Daoy (cell line): ENCODE data around the gene DNAH1. TPM values are rescaled to one million over a fixed set of nuclear protein-coding genes. Genes with fewer than 3 reads are reported as not detected.

Experiments used
- DNase-seq: peaks from one replicate; pipeline ENCODE4 v3.0.0-alpha.2; 2015; ENCODE audit warnings: low read depth
- total RNA-seq: library from RNA; depleted of rRNA; stranded (reverse); fragments of >200 nt; shearing (Covaris generic); gene quantifications from 2 replicates; pipeline ENCODE4 v1.2.3, GENCODE V29; 2014

DNAH1 gene
- total RNA-seq, 1 experiment from 2014 or later = 0.74 TPM

DNA sequence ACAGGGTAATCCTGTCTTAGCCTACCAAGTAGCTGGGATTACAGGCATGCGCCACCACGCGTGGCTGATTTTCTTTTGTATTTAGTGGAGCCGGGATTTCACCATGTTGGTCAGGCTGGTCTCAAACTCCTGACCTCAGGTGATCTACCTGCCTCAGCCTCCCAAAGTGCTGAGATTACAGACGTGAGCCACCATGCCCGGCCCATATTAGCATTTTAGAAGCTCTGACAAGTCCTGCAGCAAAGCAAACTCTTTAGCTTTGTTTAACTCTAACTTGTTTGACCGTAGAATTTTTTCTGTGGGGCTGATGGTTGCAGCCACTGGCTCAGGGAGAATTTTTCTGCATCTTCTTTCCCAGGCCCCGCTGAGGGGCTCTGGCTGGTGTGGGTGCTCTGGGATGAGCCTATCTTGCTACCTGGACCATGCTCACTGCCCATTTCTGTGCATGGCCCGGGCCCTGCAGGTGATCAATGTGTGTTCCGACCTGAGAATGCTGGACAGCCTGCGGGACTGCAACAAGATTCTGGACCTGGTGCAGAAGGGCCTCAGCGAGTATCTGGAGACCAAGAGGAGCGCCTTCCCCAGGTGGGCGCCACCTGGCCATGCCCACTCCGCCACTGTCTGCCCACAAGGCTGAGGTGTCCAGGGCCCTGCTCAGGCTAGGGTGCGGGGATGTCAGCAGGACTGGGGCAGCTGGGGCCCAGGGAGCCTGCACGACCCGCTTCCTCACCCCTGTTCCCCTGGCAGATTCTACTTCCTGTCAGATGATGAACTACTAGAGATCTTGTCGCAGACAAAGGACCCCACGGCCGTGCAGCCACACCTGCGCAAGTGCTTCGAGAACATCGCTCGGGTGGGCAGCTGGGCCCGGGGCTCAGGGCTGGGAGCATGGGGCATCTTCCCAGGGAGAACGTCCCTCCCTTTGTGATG, 41.3 kb downstream of the DNAH1 start:
- DNase-seq = no peak

DNA sequence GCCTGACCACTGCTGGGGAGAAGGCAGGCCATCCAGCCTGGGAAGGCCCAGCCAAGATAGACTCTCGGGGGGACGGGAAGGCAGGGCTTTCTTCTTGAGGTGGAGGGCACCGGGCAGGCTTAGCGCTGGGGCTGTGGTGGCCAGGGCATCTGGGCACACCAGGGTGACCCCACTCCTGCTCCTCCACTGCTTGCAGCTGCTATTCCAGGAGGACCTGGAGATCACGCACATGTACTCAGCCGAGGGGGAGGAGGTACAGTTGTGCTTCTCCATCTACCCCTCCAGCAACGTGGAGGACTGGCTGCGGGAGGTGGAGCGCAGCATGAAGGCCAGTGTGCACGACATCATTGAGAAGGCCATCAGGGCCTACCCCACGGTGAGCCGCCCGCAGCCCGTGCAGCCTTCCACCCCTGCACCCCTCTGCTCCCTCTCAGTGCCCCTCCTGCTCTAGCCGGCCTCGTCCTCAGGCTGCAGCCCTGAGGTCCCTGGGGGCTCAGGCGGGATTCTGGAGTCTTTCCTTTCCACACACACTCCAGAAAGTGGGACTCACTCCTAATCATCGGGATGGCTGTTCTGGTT, 42.3 kb downstream of the DNAH1 start:
- DNase-seq = no peak

DNA sequence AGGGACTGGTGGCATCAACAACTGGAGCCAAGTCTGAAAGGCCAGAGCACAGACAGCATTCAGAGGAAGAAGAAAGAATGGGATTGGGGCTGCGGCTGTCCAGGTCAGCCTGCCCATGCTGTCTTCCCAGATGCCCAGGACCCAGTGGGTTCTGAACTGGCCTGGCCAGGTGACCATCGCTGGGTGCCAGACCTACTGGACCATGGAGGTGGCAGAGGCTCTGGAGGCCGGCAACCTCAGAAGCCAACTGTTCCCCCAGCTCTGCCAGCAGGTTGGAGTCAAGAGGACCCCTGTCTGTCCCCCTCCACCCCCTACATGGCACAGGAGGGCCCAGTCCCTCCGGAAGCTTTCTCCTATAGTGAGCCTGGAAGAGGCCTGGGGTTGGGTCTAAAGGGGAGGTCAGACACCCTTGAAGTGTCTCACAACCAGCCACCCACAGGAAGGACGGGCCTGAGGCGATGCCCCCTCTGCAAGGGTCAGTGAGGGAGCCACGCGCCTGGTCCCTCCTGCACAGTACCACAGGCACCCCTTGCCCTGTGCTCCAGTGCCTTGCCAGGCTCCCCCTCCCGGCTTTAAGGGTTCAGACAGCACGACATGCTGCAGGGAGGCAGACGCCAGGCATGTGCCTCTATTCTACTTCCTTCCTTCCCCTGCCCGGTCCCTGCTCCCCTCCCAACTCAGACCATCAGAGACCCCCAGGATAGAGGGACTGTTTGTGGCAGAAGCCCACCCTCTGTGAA, 43.2 kb downstream of the DNAH1 start:
- DNase-seq = no peak

DNA sequence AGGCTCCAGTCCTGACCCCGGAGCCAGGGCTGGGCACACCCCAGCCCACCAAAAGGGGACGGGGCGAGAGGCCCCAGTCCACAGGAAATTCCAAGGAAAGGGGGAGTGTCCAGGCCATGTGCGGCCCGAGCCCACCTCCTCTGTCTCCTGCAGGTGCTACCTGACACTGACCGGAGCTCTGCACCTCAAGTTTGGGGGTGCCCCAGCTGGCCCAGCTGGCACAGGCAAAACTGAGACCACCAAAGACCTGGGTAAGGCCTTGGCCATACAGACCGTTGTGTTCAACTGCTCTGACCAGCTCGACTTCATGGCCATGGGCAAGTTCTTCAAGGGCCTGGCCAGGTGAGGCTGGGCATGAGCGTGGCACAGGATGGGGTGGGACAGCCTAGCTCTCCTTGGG, 44.9 kb downstream of the DNAH1 start:
- no peak for DNase-seq

DNA sequence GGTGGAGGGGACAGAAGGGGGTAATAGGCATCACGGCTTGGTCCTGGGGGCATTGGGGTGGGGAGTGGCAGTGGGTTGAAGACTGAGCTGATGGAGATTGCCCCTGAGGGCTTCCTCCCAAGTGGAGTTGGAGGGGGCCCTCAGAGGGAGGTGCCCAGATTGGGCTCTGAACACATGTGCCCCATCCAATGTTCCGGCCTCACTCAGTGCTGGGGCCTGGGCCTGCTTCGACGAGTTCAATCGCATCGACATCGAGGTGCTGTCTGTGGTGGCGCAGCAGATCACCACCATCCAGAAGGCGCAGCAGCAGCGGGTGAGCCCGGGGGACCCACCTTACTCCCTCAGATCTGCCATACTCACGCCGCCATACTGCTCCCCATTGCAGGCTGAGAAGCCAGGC, 45.3 kb downstream of the DNAH1 start:
- no peak for DNase-seq

DNA sequence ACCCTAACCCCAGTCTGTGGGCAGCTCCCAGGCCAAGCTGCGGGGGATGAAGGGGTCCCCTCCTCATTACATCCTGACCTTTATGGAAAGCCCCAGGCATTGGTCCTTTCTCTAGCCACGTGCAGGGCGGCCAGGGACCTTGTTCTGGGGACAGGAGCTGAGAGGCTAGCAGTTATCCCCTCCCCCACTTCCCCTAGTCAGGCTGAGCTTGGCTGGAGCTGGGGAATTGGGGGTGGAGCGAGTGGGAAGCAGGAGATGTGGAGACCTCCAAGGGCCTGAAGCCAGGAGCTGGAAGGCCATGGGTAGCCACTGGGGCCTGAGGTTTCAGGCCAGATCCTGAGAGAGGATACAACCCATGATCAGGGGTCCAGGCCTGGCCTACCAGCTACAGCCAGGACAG, 45.8 kb downstream of the DNAH1 start:
- DNase-seq = no peak

DNA sequence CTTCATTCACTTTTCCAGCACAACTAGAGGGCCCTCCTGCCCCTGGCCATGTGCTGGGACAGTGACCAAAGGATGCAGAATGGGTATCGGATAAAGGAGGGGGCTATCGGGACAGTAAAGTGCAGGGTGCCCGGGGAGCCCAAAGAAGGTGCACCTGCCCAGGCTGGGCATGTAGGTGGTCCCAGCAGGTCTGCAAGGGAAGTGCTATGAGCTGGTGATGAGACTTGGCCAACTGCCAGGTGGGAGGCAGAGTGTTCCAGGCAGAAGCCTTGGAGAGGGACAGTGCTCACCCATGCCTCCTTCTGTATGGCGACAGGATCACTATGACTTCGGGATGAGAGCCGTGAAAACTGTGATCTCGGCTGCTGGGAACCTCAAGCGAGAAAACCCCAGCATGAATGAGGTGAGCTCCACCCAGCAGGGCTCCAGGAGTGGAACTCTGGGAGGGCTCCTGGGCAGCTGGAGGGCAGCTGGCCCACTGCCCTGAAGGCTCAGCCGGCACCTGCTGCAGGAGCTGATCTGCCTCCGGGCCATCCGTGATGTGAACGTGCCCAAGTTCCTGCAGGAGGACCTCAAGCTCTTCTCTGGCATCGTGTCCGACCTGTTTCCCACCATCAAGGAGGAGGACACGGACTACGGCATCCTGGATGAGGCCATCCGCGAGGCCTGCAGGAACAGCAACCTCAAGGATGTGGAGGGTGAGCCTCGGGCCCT, 48.4 kb downstream of the DNAH1 start:
- no peak for DNase-seq

DNA sequence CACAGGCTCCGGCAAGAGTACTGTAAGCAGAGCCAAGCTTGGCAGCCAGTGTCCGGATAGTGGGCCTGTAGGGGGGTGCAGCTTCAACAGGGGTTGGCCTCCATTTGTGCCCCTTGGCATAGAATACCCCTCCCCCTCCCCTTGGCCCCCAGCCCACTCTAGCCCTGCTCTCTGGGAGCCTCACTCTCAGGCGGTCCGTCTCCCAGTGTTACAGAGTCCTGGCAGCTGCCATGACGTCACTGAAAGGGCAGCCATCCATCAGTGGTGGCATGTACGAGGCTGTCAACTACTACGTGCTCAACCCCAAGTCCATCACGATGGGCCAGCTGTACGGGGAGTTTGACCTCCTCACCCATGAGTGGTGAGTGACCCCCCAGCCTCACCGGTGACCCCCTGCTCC, 50.4 kb downstream of the DNAH1 start:
- no peak for DNase-seq

DNA sequence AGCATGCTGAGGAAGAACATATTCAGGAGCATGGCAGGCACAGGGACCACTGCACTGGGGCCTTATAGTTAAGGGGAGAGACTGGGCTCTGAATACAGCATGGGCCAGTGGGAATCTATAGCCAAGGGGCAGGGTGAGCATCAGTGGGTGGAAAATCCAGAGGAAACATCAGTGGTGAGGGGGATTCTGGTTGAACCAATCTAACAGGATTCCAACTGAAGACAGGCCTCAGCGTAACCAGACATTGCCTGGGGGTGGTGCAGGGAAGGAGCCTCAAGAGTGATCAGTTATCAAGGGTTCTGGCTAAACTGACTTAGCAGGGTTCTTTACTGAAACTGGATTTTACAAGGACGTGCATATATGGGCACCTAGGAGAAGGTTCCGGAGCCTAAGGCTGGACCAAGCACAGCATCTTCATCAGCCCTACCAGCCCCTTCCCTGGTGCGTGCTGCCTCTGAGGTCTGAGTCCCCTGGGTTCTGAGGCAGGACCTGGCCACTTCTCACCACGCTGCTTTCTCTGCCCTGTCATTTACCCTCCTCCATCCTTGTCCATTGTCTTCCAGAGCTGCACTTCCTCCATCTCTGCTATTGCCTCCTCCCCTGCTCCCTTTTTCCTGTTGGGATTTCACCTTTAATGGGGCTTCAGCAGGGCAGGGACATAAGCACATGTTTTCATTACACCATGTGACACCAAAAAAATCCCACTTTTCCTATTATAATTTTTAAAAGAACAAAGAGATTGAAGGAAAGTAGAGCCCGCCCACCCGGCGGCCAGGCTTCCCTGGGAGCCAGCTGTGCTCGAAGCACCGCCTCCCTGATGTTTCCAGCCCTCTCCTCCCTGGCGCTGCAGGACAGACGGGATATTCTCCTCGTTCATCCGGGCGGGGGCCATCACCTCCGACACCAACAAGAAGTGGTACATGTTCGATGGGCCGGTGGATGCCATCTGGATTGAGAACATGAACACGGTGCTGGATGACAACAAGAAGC, 52.1 kb downstream of the DNAH1 start:
- DNase-seq = no peak

DNA sequence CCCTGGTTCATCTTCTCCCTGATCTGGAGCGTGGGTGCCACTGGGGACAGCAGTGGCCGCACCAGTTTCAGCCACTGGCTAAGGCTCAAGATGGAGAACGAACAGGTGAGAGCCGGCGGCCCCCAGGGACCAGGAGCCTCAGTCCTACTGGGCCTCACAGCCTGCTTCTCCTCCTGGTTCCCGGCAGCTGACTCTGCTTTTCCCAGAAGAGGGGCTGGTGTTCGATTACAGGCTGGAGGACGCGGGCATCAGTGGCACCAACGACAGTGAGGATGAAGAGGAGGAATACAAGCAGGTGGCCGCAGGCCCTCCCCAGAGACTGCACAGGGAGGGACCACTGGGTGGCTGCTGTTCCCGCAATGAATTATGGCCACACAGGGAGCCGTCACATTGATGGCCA, 54.4 kb downstream of the DNAH1 start:
- DNase-seq = no peak

DNA sequence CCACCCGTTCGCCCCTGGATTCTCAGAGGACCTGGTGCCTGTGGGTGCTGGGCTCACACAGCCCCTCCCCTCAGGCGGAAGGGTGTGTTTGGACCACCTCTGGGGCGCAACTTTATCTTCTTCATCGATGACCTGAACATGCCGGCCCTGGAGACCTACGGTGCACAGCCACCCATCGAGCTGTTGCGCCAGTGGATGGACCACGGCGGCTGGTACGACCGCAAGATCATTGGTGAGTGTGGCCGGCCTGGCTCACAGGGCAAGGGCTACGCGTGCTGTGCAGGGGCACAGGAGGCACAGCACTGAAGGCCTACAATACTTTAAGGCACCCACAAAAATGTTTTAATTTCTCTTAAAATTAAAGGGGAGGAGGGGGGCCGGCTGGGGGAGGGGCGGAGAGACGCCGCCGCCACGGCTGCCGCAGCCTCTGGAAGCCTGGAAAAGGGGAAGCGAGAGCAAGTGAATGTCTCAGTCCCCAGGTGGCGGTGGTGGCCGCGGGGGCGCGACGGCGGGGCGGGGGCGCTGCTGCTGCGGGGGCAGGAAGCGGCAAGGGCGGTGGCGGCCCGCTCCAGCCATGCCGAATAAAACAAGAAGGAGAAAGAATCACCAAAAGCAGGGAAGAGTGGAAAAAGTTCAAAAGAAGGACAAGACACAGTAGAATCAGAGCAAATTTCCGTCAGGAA, 56.8 kb downstream of the DNAH1 start:
- DNase-seq = no peak

DNA sequence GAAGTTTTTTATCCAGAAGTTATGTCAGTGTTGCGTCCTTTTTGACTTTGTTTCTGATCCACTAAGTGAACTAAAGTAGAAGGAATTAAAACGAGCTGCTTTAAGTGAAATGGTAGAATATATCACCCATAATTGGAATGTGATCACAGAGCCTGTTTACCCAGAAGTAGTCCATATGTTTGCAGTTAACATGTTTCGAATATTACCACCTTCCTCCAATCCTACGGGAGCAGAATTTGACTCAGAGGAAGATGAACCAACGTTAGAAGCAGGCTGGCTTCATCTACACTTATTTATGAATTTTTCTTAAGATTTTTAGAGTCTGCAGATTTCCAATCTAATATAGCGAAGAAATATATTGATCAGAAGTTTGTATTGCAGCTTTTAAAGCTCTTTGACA, 57.6 kb downstream of the DNAH1 start:
- no peak for DNase-seq

DNA sequence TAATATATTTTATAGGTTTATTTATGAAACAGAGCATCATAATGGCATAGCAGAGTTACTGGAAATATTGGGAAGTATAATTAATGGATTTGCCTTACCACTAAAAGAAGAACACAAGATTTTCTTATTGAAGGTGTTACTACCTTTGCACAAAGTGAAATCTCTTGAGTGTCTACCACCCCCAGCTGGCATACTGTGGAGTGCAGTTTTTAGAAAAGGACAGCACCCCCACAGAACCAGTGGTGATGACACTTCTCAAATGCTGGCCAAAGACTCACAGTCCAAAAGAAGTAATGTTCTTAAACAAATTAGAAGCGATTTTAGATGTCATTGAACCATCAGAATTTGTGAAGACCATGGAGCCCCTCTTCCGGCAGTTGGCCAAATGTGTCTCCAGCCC, 58.1 kb downstream of the DNAH1 start:
- no peak for DNase-seq

DNA sequence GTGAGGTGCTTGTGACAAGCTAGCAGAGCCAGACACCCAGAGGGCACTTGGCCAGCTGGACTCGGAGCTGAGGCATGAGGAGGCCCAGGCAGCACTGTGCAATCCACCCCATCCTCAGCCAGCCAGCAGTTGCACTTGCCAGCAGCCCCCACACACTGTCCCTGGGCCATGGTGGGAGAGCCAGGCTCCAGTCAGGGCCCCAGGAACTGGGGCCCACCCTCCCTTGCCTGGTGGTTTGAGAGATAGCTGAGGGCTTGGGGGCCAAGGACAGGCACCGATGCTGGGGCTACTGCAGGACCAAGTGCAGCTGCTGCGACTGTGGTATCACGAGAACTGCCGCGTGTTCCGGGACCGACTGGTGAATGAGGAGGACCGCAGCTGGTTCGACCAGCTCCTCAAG, 63.5 kb downstream of the DNAH1 start:
- DNase-seq = no peak

DNA sequence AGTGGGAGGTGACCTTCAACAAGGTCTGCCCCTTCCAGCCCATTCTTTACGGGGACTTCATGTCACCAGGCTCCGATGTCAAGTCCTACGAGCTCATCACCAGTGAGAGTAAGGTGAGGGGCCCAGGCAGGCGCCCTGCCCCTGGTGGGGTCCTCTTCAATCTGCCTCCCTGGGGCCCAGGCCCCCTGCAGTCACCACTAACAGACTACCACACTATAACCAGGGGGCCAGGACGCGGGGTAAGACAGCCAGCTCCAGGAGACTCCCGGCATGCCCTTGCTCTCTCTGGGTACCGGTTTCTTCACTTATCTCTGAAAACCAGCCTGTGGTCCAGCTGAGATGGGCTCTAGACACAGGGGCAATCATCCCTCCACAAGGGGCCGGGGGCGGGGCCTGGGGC, 63.9 kb downstream of the DNAH1 start:
- DNase-seq = no peak

DNA sequence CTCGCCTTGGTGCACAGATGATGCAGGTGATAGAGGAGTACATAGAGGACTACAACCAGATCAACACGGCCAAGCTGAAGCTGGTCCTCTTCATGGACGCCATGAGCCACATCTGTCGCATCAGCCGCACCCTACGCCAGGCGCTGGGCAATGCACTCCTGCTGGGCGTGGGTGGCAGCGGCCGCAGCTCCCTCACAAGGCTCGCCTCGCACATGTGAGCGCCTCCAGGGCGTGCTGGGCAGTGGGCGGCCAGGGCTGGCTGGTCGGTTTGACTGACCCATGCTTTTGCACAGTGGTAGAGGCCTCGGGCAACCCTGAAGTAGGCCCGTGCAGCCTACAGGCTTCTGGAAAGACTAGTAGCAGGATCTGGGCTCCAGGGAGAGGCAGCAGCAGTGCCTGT, 65.5 kb downstream of the DNAH1 start:
- no peak for DNase-seq

DNA sequence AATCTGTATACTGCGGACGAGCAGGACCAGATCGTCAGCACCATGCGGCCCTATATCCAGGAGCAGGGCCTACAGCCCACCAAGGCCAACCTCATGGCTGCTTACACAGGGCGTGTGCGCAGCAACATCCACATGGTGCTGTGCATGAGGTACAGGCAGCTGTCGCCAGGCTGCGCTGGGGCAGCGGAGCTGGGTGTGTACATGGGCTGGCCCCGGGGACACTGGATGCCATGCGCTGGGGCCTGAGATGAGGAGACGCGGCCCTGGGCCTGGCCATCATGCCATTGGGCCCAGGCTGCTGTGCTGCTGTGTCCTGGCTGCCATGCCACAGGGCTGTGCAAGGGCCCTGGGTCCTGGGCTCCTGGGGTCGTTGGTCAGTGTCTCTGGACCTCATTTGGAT, 67.3 kb downstream of the DNAH1 start:
- DNase-seq = no peak

DNA sequence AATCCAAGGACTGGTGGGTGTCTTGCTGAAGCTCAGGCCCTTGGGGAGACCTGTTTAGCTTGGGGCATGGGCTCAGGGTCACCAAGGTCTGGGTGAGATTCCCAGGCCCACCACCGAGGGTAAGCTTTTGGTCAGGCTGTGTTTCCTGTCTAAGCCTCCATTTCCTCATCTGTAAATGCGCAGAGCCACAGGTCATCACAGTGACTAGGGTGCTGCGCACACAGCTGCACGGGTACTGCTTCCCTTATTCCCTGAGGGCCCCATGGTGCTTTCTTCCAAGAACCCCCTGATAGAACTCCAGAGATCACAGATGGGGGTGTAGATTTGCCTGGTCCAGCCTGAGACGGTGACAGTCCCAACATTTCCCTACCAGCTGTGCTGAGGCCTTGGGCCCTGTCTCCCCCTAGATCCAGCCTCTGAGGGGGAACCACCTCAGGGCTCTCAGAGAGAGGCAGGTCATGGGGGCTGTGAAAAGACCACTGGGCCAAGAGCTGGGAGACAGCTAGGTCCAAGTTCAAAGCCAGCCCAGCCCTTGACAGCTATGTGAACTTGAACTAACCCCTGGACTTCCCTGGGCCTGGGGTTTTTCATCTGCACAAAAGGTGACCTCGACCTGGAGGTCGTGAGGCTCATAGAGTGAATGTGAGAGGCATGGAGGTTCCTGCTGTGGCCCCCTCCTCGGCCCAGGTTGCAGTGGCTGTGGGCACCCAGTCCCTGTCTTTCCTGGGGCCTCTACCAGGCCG, 68.1 kb downstream of the DNAH1 start:
- no peak for DNase-seq

DNA sequence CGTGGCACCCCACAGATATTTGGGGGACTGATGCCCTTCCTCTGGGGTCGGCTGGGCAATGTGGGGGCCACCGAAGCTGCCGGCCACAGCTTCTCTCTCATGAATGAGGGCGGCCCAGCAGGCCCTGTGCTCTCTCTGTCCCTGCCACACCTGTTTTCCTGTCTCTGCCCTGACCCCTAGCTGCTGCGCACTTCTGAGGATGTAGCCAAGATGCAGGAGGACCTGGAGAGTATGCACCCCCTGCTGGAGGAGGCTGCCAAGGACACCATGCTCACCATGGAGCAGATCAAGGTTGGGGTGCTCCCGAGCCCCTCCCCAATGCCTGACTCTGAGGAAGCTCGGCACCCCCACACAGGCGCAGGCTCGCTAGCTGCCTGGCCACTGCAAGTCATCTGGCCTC, 69.0 kb downstream of the DNAH1 start:
- DNase-seq = peak; percentile 39

DNA sequence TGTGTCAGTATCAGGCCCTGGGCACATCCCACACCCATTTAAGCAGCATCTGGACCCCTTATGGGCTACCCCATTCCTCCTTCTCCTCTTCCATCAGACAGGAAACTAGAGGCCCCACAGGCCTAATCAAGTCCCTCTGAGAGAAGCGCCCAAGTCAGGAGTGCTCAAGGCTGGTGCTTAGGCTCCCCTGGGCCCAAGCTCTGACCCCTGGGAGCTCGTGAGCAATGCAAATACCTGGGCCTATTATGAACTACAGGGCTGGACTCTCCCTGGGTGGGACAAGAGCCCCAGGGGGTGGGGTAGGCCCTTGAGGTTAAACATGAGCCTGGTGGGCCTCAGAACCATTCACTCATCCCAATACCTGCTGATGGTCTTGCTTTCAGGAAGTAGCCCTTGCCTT, 71.4 kb downstream of the DNAH1 start:
- no peak for DNase-seq
